Stimulated activated CD4-positive, alpha-beta T cell treated with anti-CD3 and anti-CD28 coated beads, Interleukin-15, amount 100 ng/mL, for 48 hours (primary cell): ENCODE measurements around the gene COX4I1.
A peak's percentile ranks its signal among the peaks of the same experiment; 100 is the strongest.

Source experiments
- DNase-seq, 2 donors: peaks; one replicate each; pipeline ENCODE4 v3.0.0-alpha.2; 2020; ENCODE audit warnings: low read depth in 2 of 2

The COX4I1 gene

GRCh38 chr16:85799497-85800320 lies at the start of gene COX4I1, which contains the start of gene EMC8:
TSS of gene COX4I1 (plus strand) at chr16:85799695. CDS start at chr16:85801206, 1,511 bp downstream.
TSS of gene EMC8 (minus strand) at chr16:85799544. CDS start at chr16:85799295, 249 bp downstream.
- DNase-seq, result peak; percentile 84 to 93

GRCh38 chr16:85749771-85750145 lies 49.7 kb upstream of the COX4I1 start:
- no peak for DNase-seq

- no peak for DNase-seq
Measured at GRCh38 chr16:85750146-85750826, 49.2 kb upstream of the COX4I1 start.

- no peak for DNase-seq
Measured at GRCh38 chr16:85750827-85751697, 48.4 kb upstream of the COX4I1 start, which contains the start of gene C16orf74. TSS of gene C16orf74 (minus strand) at chr16:85751096. CDS start at chr16:85735217, 15,879 bp downstream.

- no peak for DNase-seq
Measured at GRCh38 chr16:85751698-85752501, 47.6 kb upstream of the COX4I1 start.

- no peak for DNase-seq
Measured at GRCh38 chr16:85752511-85753420, 46.7 kb upstream of the COX4I1 start.

- DNase-seq, result no peak
Measured at GRCh38 chr16:85753559-85753958, 45.9 kb upstream of the COX4I1 start.

- no peak for DNase-seq
Measured at GRCh38 chr16:85753976-85754375, 45.5 kb upstream of the COX4I1 start.

GRCh38 chr16:85754413-85754812 lies 45.1 kb upstream of the COX4I1 start:
- no peak for DNase-seq

GRCh38 chr16:85755929-85756768 lies 43.3 kb upstream of the COX4I1 start:
- DNase-seq, result no peak

GRCh38 chr16:85757341-85757822 lies 42.1 kb upstream of the COX4I1 start:
- DNase-seq, result no peak

- no peak for DNase-seq
Measured at GRCh38 chr16:85759136-85759535, 40.4 kb upstream of the COX4I1 start.

- DNase-seq, result peak in 1 of 2 donors; percentile 7
Measured at GRCh38 chr16:85759631-85760419, 39.7 kb upstream of the COX4I1 start.

GRCh38 chr16:85761861-85762260 lies 37.6 kb upstream of the COX4I1 start:
- DNase-seq, result no peak

GRCh38 chr16:85762970-85763369 lies 36.5 kb upstream of the COX4I1 start:
- no peak for DNase-seq

- DNase-seq, result no peak
Measured at GRCh38 chr16:85763616-85764015, 35.9 kb upstream of the COX4I1 start.

GRCh38 chr16:85765211-85765610 lies 34.3 kb upstream of the COX4I1 start:
- no peak for DNase-seq

GRCh38 chr16:85765767-85766166 lies 33.7 kb upstream of the COX4I1 start:
- DNase-seq, result no peak
